ENCODE measurements around the gene DIS3L2. TPM values are rescaled to one million over a fixed set of nuclear protein-coding genes. Genes with fewer than 3 reads are reported as not detected.

DIS3L2 gene
- total and polyA plus RNA-seq, 2 of the 8 experiments (the other 6 are each of a cell fraction or from before 2014, with no cell fraction given), result 11.5 to 21.6 TPM

DNA sequence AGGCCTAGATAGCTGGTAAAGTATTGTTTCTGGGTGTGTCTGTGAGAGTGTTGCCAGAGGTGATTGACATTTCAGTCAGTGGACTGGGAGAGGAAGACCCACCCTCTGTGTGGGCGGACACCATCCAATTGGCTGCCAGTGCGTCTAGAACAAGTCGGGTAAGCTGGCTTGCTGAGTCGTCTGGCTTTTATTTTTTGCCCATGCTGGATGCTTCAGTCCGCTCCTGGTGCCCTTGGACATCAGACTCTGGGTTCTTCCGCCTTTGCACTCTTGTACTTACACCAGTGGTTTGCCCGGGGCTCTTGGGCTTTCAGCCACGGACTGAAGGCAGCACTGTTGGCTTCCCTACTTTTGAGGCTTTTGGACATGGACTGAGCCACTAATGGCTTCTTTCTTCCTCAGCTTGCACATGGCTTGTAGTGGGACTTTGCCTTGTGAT lies 24.3 kb downstream of the DIS3L2 start:
- no peak overlapping the region for H2BK15ac ChIP-seq (ENCODE audit: low read length)
- CTCF ChIA-PET (ENCODE audit: partially characterized antibody), result interaction anchor here (0.5 to 1.2 kb wide), 4 partner anchors 29 to 301 kb away, joined by 3 to 4 read pairs (median 4); no protein-coding TSS in a partner anchor
- H3K14ac ChIP-seq (ENCODE audit: insufficient read length), result no peak overlapping the region
- H3K23me2 ChIP-seq (ENCODE audit: low read depth, low read length), result no peaks in the 10 kb centered on the region
- H3K18ac ChIP-seq (ENCODE audit: extremely low read depth, low read length), result no peak overlapping the region
- FAIRE-seq, result peak; percentile 62
- 78% methylated on average over 8 of the region's 8 CpGs; no CpG with 5 or more reads in 1 of the 2 experiments for WGBS, 2 experiments (ENCODE audit: extremely low coverage in 1 of 2, insufficient coverage in 1 of 2, insufficient read length in 1 of 2, insufficient replicate concordance in 2 of 2, low coverage in 1 of 2, low lambda C conversion rate in 2 of 2, missing lambda C conversion rate in 1 of 2)
- H3K79me1 ChIP-seq (ENCODE audit: low read depth, low read length), result no peaks in the 10 kb centered on the region
- H4K5ac ChIP-seq (ENCODE audit: insufficient read length, low read depth, low read length), result no peak overlapping the region
- POLR2A ChIA-PET (ENCODE audit: partially characterized antibody), result interaction anchor here (0.9 to 1.3 kb wide), 2 partner anchors 13 to 208 kb away, joined by 3 to 4 read pairs; no protein-coding TSS in a partner anchor
- peak overlapping the region in 1 of 2 experiments; percentile 18; a peak in 1 of 4 replicates for H3K4me2 ChIP-seq (ENCODE audit: insufficient read depth in 1 of 2, low read depth in 2 of 2, low read length in 2 of 2)
- no peak overlapping the region for H3K23ac ChIP-seq (ENCODE audit: insufficient read length)
- no peak overlapping the region for H3K27ac ChIP-seq (ENCODE audit: low read depth, low read length)
- no peak overlapping the region for H2BK20ac ChIP-seq (ENCODE audit: low read length)
- no peak overlapping the region for H2BK5ac ChIP-seq (ENCODE audit: low read depth, low read length)
- no peak for TF ChIP-seq FOSL1 (IDR thresholded peaks at IDR 0.05; ENCODE audit: insufficient read depth, low read depth, low read length)
- no peak for TF ChIP-seq TBP (IDR thresholded peaks at IDR 0.05; ENCODE audit: low read depth, low read length)
- no peak for TF ChIP-seq GTF2F1 (IDR thresholded peaks at IDR 0.05; ENCODE audit: borderline replicate concordance, low read depth, low read length)
- TF ChIP-seq, protein P1, sequence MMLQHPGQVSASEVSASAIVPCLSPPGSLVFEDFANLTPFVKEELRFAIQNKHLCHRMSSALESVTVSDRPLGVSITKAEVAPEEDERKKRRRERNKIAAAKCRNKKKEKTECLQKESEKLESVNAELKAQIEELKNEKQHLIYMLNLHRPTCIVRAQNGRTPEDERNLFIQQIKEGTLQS (IDR thresholded peaks at IDR 0.05; ENCODE audit: insufficient read depth, low read depth, low read length), result no peak
- TF ChIP-seq BRCA1 (IDR thresholded peaks at IDR 0.05; ENCODE audit: low read depth, low read length), result no peak
- peak; percentile 94 for TF ChIP-seq EGR1 (IDR thresholded peaks at IDR 0.05; ENCODE audit: borderline replicate concordance, low read depth, low read length)
- TF ChIP-seq MAFK (IDR thresholded peaks at IDR 0.05; ENCODE audit: low read depth, low read length), result no peak
- 0 out of 3 replicates have a peak, but pooled peaks of 1 of the 2 experiments have one; percentile 22 for TF ChIP-seq POLR2A (IDR thresholded peaks at IDR 0.05; ENCODE audit: control extremely low read depth in 1 of 2, low read depth in 2 of 2, low read length in 2 of 2)
- no peak for TF ChIP-seq CEBPB (IDR thresholded peaks at IDR 0.05; ENCODE audit: low read depth, low read length)
- no peak overlapping the region for H3K9ac ChIP-seq (replicated peaks in 1 of 4; ENCODE audit: extremely low read depth in 1 of 4, low read depth in 3 of 4, low read length in 3 of 4)
- H4K8ac ChIP-seq (ENCODE audit: extremely low read depth, insufficient read depth, low read length), result no peak overlapping the region
- no peaks in the 10 kb centered on the region for H3K27me3 ChIP-seq (replicated peaks in 1 of 4; ENCODE audit: control insufficient read depth in 3 of 4, extremely low read depth in 1 of 4, insufficient read depth in 3 of 4, low read length in 3 of 4)
- DNase-seq (ENCODE audit: low read depth in 1 of 2, low spot score in 2 of 2), result peak in 1 of 2 experiments; percentile 53
- no peak overlapping the region for H3K4ac ChIP-seq (replicated peaks; ENCODE audit: insufficient read length, low read depth, low read length)
- H3K56ac ChIP-seq (replicated peaks; ENCODE audit: insufficient read length, low read depth, low read length), result no peak overlapping the region
- H4K20me1 ChIP-seq (replicated peaks in 1 of 2; ENCODE audit: control insufficient read depth in 1 of 2, insufficient read depth in 2 of 2, low read length in 2 of 2), result no peaks in the 10 kb centered on the region
- no peak overlapping the region for H2BK12ac ChIP-seq (ENCODE audit: low read depth, low read length)
- no peak overlapping the region for H4K91ac ChIP-seq (replicated peaks; ENCODE audit: insufficient read length, low read length)
- H3K4me3 ChIP-seq (ENCODE audit: extremely low read depth in 1 of 4, insufficient read depth in 2 of 4, low read depth in 3 of 4, low read length in 4 of 4), result no peak overlapping the region
- H2BK120ac ChIP-seq (replicated peaks; ENCODE audit: low read depth, low read length), result no peak overlapping the region
- peaks cover 0 to 18% of the 10 kb centered on the region in 2 experiments; a peak in 3 of 4 replicates for H3K79me2 ChIP-seq (ENCODE audit: control insufficient read depth in 1 of 2, insufficient read depth in 2 of 2, low read length in 2 of 2)
- no peaks in the 10 kb centered on the region for H3K36me3 ChIP-seq (ENCODE audit: control insufficient read depth in 2 of 4, insufficient read depth in 4 of 4, low read length in 3 of 4)
- H2AFZ ChIP-seq (ENCODE audit: low read length), result no peak overlapping the region
- H2AK5ac ChIP-seq (ENCODE audit: low read depth, low read length), result no peak overlapping the region
- peaks cover 0 to 8% (median 3%) of the 10 kb centered on the region in 4 experiments; a peak in 5 of 7 replicates for H3K4me1 ChIP-seq (replicated peaks in 1 of 4; ENCODE audit: control insufficient read depth in 3 of 4, insufficient read depth in 4 of 4, low read length in 3 of 4)
- no peaks in the 10 kb centered on the region for H3K9me3 ChIP-seq (ENCODE audit: insufficient read depth in 2 of 2, low read depth in 1 of 2, low read length in 1 of 2)

All from H1 (cell line).